HEK293 (cell line): ENCODE results near the gene TSHZ3.

Experiments used
- CTCF ChIA-PET: fragments of 350-600 bp; formaldehyde crosslinking; extraction: SDS; loops from one replicate; lab custom pipeline; 2021; ENCODE audit warnings: antibody characterized with exemption; lab: Yijun Ruan, JAX
- POLR2A ChIA-PET: fragments of 300-600 bp; formaldehyde crosslinking; extraction: SDS; loops from one replicate; lab custom pipeline; 2020; ENCODE audit warnings: antibody characterized with exemption, inconsistent platforms; lab: Yijun Ruan, JAX
- H3K27ac ChIP-seq: fragments of 200-500 bp; sonication (Bioruptor generic); 2 replicates; pipeline ENCODE4 v1.5.1; 2014; ENCODE audit warnings: low read depth, low read length, control low read depth, inconsistent platforms; ENCODE audit errors: extremely low read depth
- H3K36me3 ChIP-seq, 2 experiments: fragments of 200-500 bp in 1 of 2; sonication (Bioruptor generic) in 1 of 2; 1 replicate in 1 of 2; 2 replicates in 1 of 2; pipeline ENCODE4 v1.5.1; 2014 to 2017; ENCODE audit warnings: inconsistent platforms in 2 of 2, low read length in 2 of 2; ENCODE audit not compliant: control insufficient read depth in 2 of 2, insufficient read depth in 1 of 2
- H3K4me1 ChIP-seq: fragments of 200-500 bp; sonication (Bioruptor generic); 2 replicates; pipeline ENCODE4 v1.5.1; 2014; ENCODE audit warnings: mild to moderate bottlenecking, low read length, inconsistent platforms; ENCODE audit not compliant: control insufficient read depth, insufficient read depth
- H3K4me3 ChIP-seq: 2 replicates; pipeline ENCODE4 v1.5.1; 2011; ENCODE audit warnings: low read depth, mild to moderate bottlenecking, control low read depth, low read length, moderate library complexity
- H3K9me3 ChIP-seq: fragments of 200-500 bp; sonication (Bioruptor generic); 2 replicates; pipeline ENCODE4 v1.5.1; 2014; ENCODE audit warnings: low read depth, low read length, inconsistent platforms; ENCODE audit not compliant: control insufficient read depth, insufficient read depth
- ATF2 ChIP-seq: fragments of 450-650 bp; formaldehyde crosslinking; IDR thresholded peaks from 2 replicates; pipeline ENCODE4 v1.5.1; 2016; ENCODE audit warnings: missing biosample characterization, missing genetic modification characterization, low read depth
- CTCF ChIP-seq: fragments of 450-650 bp; formaldehyde crosslinking; IDR thresholded peaks from 2 replicates; pipeline ENCODE4 v1.5.1; 2016; ENCODE audit warnings: missing biosample characterization, missing genetic modification characterization
- REPIN1 ChIP-seq: fragments of 450-650 bp; formaldehyde crosslinking; IDR thresholded peaks from 2 replicates; pipeline ENCODE4 v1.5.1; 2017; ENCODE audit warnings: missing biosample characterization, missing genetic modification characterization, low read depth
- ZFP37 ChIP-seq: fragments of 450-650 bp; formaldehyde crosslinking; IDR thresholded peaks from 2 replicates; pipeline ENCODE4 v1.5.1; 2016; ENCODE audit warnings: missing biosample characterization, missing genetic modification characterization
- ZNF114 ChIP-seq: fragments of 450-650 bp; formaldehyde crosslinking; IDR thresholded peaks from 2 replicates; pipeline ENCODE4 v1.5.0; 2017; ENCODE audit warnings: missing biosample characterization, missing genetic modification characterization
- ZNF16 ChIP-seq: fragments of 450-650 bp; formaldehyde crosslinking; IDR thresholded peaks from 2 replicates; pipeline ENCODE4 v1.5.1; 2016; ENCODE audit warnings: low read depth, missing biosample characterization, missing genetic modification characterization
- ZNF19 ChIP-seq: fragments of 450-650 bp; formaldehyde crosslinking; IDR thresholded peaks from 2 replicates; pipeline ENCODE4; 2016; ENCODE audit warnings: missing biosample characterization, missing genetic modification characterization, low read depth
- ZNF202 ChIP-seq: fragments of 450-650 bp; formaldehyde crosslinking; IDR thresholded peaks from 2 replicates; pipeline ENCODE4 v1.5.1; 2016; ENCODE audit warnings: missing biosample characterization, missing genetic modification characterization, borderline replicate concordance
- ZNF221 ChIP-seq: fragments of 450-650 bp; formaldehyde crosslinking; IDR thresholded peaks from 2 replicates; pipeline ENCODE4 v1.5.1; 2017; ENCODE audit warnings: missing biosample characterization, missing genetic modification characterization, borderline replicate concordance
- ZNF223 ChIP-seq: fragments of 450-650 bp; formaldehyde crosslinking; IDR thresholded peaks from 2 replicates; pipeline ENCODE4 v1.5.1; 2016; ENCODE audit warnings: missing biosample characterization, missing genetic modification characterization
- ZNF335 ChIP-seq: fragments of 450-650 bp; formaldehyde crosslinking; conservative IDR thresholded peaks from 2 replicates; pipeline ENCODE4 v1.5.1; 2016; ENCODE audit warnings: missing biosample characterization, missing genetic modification characterization
- ZNF350 ChIP-seq: fragments of 450-650 bp; formaldehyde crosslinking; IDR thresholded peaks from 2 replicates; pipeline ENCODE4 v1.5.0; 2017; ENCODE audit warnings: missing biosample characterization, mild to moderate bottlenecking, missing genetic modification characterization
- ZNF777 ChIP-seq: fragments of 450-650 bp; formaldehyde crosslinking; IDR thresholded peaks from 2 replicates; pipeline ENCODE4 v1.5.1; 2017; ENCODE audit warnings: missing biosample characterization, missing genetic modification characterization, borderline replicate concordance
- ZNF785 ChIP-seq: fragments of 450-650 bp; formaldehyde crosslinking; IDR thresholded peaks from 2 replicates; pipeline ENCODE4 v1.5.1; 2016; ENCODE audit warnings: missing biosample characterization, missing genetic modification characterization
- ZSCAN16 ChIP-seq: fragments of 450-650 bp; formaldehyde crosslinking; IDR thresholded peaks from 2 replicates; pipeline ENCODE4 v1.5.1; 2016; ENCODE audit warnings: missing biosample characterization, missing genetic modification characterization
- TF ChIP-seq, protein P1 (sequence below): fragments of 450-650 bp; IDR thresholded peaks from 2 replicates; pipeline ENCODE4 v1.5.1; 2018; ENCODE audit warnings: missing biosample characterization, missing genetic modification characterization
- TF ChIP-seq, protein P2 (sequence below): fragments of 450-650 bp; formaldehyde crosslinking; IDR thresholded peaks from 2 replicates; pipeline ENCODE4 v1.5.1; 2016; ENCODE audit warnings: missing biosample characterization, missing genetic modification characterization
- TF ChIP-seq, protein P3 (sequence below): fragments of 450-650 bp; formaldehyde crosslinking; IDR thresholded peaks from 2 replicates; pipeline ENCODE4 v1.5.1; 2016; ENCODE audit warnings: missing biosample characterization, missing genetic modification characterization

Gene TSHZ3

GRCh38 chr19:31269425-31270127 is 79.7 kb downstream of the TSHZ3 start (continued):
- TF ChIP-seq, protein P1, sequence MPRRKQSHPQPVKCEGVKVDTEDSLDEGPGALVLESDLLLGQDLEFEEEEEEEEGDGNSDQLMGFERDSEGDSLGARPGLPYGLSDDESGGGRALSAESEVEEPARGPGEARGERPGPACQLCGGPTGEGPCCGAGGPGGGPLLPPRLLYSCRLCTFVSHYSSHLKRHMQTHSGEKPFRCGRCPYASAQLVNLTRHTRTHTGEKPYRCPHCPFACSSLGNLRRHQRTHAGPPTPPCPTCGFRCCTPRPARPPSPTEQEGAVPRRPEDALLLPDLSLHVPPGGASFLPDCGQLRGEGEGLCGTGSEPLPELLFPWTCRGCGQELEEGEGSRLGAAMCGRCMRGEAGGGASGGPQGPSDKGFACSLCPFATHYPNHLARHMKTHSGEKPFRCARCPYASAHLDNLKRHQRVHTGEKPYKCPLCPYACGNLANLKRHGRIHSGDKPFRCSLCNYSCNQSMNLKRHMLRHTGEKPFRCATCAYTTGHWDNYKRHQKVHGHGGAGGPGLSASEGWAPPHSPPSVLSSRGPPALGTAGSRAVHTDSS (tag by site-specific recombination) = no peak
- TF ChIP-seq CTCF (tag by site-specific recombination) (no peak), ZNF777 (no peak)
- TF ChIP-seq, all 188 proteins: peak for 0

DNA sequence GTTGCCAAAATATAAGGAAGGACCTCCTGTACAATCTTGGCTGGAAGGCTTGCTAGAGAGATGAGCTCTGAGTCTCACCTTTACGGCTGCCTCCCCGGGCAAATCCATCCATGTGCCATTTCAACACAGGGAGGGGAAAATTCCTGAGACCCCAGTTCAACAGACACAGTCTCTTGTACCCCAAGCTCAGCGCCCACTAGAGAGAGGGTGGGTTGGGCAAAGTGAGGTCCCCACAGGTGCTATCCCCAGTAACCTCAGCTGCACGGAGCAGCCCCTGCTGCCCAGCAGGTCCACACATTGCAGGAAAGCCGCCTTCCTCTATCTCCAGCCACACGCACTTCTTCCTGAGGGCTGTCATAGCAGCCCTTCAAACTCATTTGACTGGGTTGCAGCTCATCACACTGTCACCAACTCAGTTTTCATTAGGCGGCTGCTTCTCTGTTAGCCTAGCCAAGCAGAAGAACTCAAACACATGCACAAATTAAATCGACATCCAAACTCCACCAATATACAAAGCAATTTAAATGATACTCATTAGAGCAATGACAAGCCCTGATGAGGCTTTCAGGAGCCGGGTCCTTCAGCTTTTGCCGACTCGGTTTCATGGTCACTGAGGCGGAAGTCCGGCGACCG is 80.4 kb downstream of the TSHZ3 start:
- H3K4me3 ChIP-seq = no peak overlapping the region
- peaks cover 14% of the 10 kb centered on the region for H3K4me1 ChIP-seq
- CTCF ChIA-PET = interaction anchor here (0.7 to 1.6 kb wide), 4 partner anchors 9 to 1653 kb away, joined by 3 read pairs; no protein-coding TSS in a partner anchor
- POLR2A ChIA-PET = no interaction called here
- no peaks in the 10 kb centered on the region for H3K9me3 ChIP-seq
- TF ChIP-seq, protein P2, sequence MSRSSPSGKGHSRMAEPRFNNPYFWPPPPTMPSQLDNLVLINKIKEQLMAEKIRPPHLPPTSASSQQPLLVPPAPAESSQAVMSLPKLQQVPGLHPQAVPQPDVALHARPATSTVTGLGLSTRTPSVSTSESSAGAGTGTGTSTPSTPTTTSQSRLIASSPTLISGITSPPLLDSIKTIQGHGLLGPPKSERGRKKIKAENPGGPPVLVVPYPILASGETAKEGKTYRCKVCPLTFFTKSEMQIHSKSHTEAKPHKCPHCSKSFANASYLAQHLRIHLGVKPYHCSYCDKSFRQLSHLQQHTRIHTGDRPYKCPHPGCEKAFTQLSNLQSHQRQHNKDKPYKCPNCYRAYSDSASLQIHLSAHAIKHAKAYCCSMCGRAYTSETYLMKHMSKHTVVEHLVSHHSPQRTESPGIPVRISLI (tag by site-specific recombination) = no peak
- TF ChIP-seq ZNF221 (tag by site-specific recombination) (no peak), ZNF19 (tag by site-specific recombination) (no peak), ZNF350 (tag by site-specific recombination) (no peak), ZNF223 (tag by site-specific recombination) (no peak)
- TF ChIP-seq, protein P3, sequence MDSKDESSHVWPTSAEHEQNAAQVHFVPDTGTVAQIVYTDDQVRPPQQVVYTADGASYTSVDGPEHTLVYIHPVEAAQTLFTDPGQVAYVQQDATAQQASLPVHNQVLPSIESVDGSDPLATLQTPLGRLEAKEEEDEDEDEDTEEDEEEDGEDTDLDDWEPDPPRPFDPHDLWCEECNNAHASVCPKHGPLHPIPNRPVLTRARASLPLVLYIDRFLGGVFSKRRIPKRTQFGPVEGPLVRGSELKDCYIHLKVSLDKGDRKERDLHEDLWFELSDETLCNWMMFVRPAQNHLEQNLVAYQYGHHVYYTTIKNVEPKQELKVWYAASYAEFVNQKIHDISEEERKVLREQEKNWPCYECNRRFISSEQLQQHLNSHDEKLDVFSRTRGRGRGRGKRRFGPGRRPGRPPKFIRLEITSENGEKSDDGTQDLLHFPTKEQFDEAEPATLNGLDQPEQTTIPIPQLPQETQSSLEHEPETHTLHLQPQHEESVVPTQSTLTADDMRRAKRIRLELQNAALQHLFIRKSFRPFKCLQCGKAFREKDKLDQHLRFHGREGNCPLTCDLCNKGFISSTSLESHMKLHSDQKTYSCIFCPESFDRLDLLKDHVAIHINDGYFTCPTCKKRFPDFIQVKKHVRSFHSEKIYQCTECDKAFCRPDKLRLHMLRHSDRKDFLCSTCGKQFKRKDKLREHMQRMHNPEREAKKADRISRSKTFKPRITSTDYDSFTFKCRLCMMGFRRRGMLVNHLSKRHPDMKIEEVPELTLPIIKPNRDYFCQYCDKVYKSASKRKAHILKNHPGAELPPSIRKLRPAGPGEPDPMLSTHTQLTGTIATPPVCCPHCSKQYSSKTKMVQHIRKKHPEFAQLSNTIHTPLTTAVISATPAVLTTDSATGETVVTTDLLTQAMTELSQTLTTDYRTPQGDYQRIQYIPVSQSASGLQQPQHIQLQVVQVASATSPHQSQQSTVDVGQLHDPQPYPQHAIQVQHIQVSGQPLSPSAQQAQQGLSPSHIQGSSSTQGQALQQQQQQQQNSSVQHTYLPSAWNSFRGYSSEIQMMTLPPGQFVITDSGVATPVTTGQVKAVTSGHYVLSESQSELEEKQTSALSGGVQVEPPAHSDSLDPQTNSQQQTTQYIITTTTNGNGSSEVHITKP (tag by site-specific recombination) = no peak
- H3K27ac ChIP-seq = no peak overlapping the region
- H3K36me3 ChIP-seq = peaks cover 0 to 3% of the 10 kb centered on the region in 2 experiments; a peak in 2 of 3 replicates

DNA sequence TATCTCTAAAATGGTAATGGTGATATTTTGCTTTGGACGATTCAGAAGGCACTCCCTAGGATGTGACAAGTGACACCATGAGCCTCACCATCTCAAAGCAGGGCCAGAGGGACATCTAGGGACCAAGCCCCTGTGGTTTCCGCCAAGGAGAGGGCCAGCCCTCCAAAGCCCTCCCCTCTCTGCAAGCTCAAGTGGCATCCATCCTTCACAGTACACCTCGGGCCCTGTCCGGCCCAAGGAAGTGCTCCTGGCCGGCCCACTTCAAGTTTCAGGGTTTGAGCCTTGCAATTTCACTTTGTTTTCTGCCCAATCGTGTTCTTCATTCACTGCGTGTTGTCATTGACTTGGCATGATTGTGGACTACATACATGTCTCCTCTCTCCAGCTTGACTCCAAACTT is 82.5 kb downstream of the TSHZ3 start:
- H3K36me3 ChIP-seq = no peaks in the 10 kb centered on the region
- POLR2A ChIA-PET = no interaction called here
- no peak overlapping the region for H3K4me3 ChIP-seq
- H3K27ac ChIP-seq = no peak overlapping the region
- TF ChIP-seq ZNF202 (tag by site-specific recombination) (no peak), REPIN1 (tag by site-specific recombination) (no peak), ATF2 (tag by site-specific recombination) (no peak), ZSCAN16 (no peak), ZFP37 (tag by site-specific recombination) (no peak), ZNF16 (no peak), ZNF335 (tag by site-specific recombination) (no peak), ZNF114 (tag by site-specific recombination) (no peak), ZNF785 (tag by site-specific recombination) (no peak)
- peaks cover 21% of the 10 kb centered on the region for H3K4me1 ChIP-seq
- no peaks in the 10 kb centered on the region for H3K9me3 ChIP-seq
- CTCF ChIA-PET = no interaction called here
